Measurements from ENCODE around the gene MUL1. TPM values are rescaled to one million over a fixed set of nuclear protein-coding genes. Genes with fewer than 3 reads are reported as not detected.
"Not testable (repeated sequence)": the region's sequence is repeated elsewhere in the genome, so short reads cannot be mapped to it uniquely, and the experiment has no call there.

Gene MUL1
- total RNA-seq, 4 donors from 2014 or later, result 26.5 to 52.0 (median 43.8) TPM

DNA sequence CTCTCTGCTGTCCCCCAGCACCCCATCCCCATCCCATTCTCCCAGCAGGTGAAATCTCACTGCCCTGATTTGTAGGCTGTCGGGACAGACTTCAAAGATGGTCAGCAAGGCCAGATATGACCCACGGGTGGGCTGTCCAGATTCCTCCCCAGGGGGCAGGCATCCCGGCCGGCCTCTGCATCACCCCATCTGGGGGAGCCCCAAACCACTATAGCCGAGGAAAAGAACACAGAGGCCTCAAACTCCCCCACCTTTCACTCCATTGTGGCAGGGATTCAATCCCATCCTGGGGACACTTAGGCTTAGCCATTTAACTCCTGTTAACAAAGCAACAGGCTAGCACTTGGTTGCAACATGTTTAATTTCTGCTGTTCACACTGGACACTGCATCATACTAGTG, 8.8 kb downstream of the MUL1 start:
- no peaks in the 10 kb centered on the region for H3K27me3 ChIP-seq
- TF ChIP-seq POLR2AphosphoS5 (IDR thresholded peaks at IDR 0.05) (no peak), POLR2A (IDR thresholded peaks at IDR 0.05) (no peak), EP300 (IDR thresholded peaks at IDR 0.05) (no peak)
- TF ChIP-seq, protein P1, sequence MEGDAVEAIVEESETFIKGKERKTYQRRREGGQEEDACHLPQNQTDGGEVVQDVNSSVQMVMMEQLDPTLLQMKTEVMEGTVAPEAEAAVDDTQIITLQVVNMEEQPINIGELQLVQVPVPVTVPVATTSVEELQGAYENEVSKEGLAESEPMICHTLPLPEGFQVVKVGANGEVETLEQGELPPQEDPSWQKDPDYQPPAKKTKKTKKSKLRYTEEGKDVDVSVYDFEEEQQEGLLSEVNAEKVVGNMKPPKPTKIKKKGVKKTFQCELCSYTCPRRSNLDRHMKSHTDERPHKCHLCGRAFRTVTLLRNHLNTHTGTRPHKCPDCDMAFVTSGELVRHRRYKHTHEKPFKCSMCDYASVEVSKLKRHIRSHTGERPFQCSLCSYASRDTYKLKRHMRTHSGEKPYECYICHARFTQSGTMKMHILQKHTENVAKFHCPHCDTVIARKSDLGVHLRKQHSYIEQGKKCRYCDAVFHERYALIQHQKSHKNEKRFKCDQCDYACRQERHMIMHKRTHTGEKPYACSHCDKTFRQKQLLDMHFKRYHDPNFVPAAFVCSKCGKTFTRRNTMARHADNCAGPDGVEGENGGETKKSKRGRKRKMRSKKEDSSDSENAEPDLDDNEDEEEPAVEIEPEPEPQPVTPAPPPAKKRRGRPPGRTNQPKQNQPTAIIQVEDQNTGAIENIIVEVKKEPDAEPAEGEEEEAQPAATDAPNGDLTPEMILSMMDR (IDR thresholded peaks at IDR 0.05), result no peak
- no peaks in the 10 kb centered on the region for H3K9me3 ChIP-seq
- H3K36me3 ChIP-seq, result peaks cover 0 to 74% of the 10 kb centered on the region in 2 donors
- ATAC-seq, result no peak
- H3K4me3 ChIP-seq, result no peak overlapping the region
- WGBS, 2 donors (ENCODE audit: low coverage in 1 of 2), result no CpG with 5 or more reads among the region's 5 CpGs
- no peak overlapping the region for H3K27ac ChIP-seq
- peaks cover 0 to 15% (median 5%) of the 10 kb centered on the region in 3 donors for H3K4me1 ChIP-seq

DNA sequence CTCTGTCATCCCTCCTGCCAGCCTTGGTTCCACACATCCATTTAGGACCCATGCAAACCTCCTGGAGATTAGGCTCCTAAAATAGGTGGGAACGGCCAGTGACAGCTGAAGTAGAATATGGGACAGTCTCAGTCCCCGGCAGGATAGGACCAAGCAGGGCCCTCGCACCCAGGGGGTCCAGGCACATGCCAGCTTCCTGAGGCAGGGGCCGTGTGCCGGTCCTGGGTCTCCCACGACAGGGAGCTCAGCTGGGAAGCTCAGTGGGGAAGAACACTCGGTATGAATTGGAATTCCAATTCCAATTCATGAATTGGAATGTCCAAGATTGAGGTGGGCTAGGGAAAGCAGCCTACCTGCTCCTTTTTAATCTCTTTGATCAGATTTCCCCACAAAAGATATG, 9.8 kb downstream of the MUL1 start:
- TF ChIP-seq POLR2AphosphoS5 (IDR thresholded peaks at IDR 0.05), result no peak
- TF ChIP-seq, protein P1 (IDR thresholded peaks at IDR 0.05), result no peak
- TF ChIP-seq EP300 (IDR thresholded peaks at IDR 0.05), result no peak
- TF ChIP-seq POLR2A (IDR thresholded peaks at IDR 0.05), result no peak
- H3K4me1 ChIP-seq, result peaks cover 0 to 16% (median 8%) of the 10 kb centered on the region in 3 donors
- WGBS, 2 donors (ENCODE audit: low coverage in 1 of 2), result 71% methylated on average over 2 of the region's 7 CpGs; no CpG with 5 or more reads in 1 of the 2 donors
- H3K27me3 ChIP-seq, result no peaks in the 10 kb centered on the region
- H3K27ac ChIP-seq, result no peak overlapping the region
- peaks cover 0 to 68% of the 10 kb centered on the region in 2 donors for H3K36me3 ChIP-seq
- H3K9me3 ChIP-seq, result no peaks in the 10 kb centered on the region
- no peak overlapping the region for H3K4me3 ChIP-seq
- no peak for ATAC-seq

- Histone ChIP-seq H3K4me1 (peaks cover 0 to 22% (median 8%) of the 10 kb centered on the region in 3 donors), H3K36me3 (peaks cover 0 to 62% of the 10 kb centered on the region in 2 donors), H3K27me3 (no peaks in the 10 kb centered on the region), H3K4me3 (no peak overlapping the region), H3K27ac (no peak overlapping the region), H3K9me3 (no peaks in the 10 kb centered on the region)
- ATAC-seq, result no peak
- TF ChIP-seq POLR2AphosphoS5 (IDR thresholded peaks at IDR 0.05), result no peak
- TF ChIP-seq, protein P1 (IDR thresholded peaks at IDR 0.05), result no peak
- TF ChIP-seq POLR2A (IDR thresholded peaks at IDR 0.05), result no peak
- TF ChIP-seq EP300 (IDR thresholded peaks at IDR 0.05), result no peak
- 59% methylated on average over 5 of the region's 6 CpGs; no CpG with 5 or more reads in 1 of the 2 donors for WGBS, 2 donors (ENCODE audit: low coverage in 1 of 2)
Observed at GRCh38 chr1:20497506-20497905, 10.4 kb downstream of the MUL1 start.

DNA sequence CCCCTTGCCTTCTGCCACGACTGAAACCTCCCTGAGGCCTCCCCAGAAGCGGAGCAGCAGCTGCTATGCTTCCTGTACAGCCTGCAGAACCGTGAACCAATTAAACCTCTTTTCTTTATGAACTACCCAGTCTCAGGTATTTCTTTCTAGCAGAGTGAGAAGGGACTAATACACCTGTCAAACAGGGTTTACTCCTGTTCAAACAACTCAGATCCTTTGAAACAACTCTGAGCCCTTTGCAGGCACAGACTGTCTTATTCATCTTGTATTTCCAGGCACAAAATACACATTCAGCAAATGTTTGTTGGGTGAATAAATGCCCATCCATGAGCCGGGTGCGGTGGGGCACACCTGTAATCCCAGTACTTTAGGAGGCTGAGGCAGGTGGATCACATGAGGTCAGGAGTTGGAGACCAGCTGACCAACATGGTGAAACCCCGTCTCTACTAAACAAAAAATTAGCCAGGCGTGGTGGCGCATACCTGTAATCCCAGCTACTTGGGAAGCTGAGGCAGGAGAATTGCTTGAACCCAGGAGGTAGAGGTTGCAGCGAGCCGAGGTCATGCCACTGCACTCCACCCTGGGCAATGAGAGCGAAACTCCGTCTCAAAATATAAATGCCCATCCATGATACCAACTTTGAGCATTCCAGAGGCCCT, 11.1 kb downstream of the MUL1 start:
- 92% methylated on average over 6 of the region's 12 CpGs; no CpG with 5 or more reads in 1 of the 2 donors for WGBS, 2 donors (ENCODE audit: low coverage in 1 of 2)
- peaks cover 0 to 55% of the 10 kb centered on the region in 2 donors for H3K36me3 ChIP-seq
- H3K27me3 ChIP-seq, H3K27ac ChIP-seq, H3K9me3 ChIP-seq, ATAC-seq, H3K4me3 ChIP-seq: not testable (repeated sequence)
- peaks cover 0 to 24% (median 8%) of the 10 kb centered on the region in 3 donors for H3K4me1 ChIP-seq

GRCh38 chr1:20496241-20496661, 11.7 kb downstream of the MUL1 start:
- Histone ChIP-seq H3K36me3 (peaks cover 0 to 49% of the 10 kb centered on the region in 2 donors), H3K27me3 (no peaks in the 10 kb centered on the region), H3K9me3 (no peaks in the 10 kb centered on the region), H3K4me1 (peaks cover 0 to 24% (median 8%) of the 10 kb centered on the region in 3 donors), H3K27ac (no peak overlapping the region), H3K4me3 (no peak overlapping the region)
- 77 to 87% methylated on average over 6 to 7 of the region's 8 CpGs for WGBS, 2 donors (ENCODE audit: low coverage in 1 of 2)
- TF ChIP-seq EP300 (IDR thresholded peaks at IDR 0.05) (no peak), POLR2AphosphoS5 (IDR thresholded peaks at IDR 0.05) (no peak), POLR2A (IDR thresholded peaks at IDR 0.05) (no peak)
- TF ChIP-seq, protein P1 (IDR thresholded peaks at IDR 0.05), result no peak
- no peak for ATAC-seq
